NCI-H146 treated with DMSO at 0.1 percent for 48 hours (cell line): ENCODE data around the gene STARD3.

Experiments
- DNase-seq: peaks from one replicate; lab custom pipeline; 2025; ENCODE audit not compliant: unreplicated experiment; lab: John Stamatoyannopoulos, UW

The STARD3 gene

DNA sequence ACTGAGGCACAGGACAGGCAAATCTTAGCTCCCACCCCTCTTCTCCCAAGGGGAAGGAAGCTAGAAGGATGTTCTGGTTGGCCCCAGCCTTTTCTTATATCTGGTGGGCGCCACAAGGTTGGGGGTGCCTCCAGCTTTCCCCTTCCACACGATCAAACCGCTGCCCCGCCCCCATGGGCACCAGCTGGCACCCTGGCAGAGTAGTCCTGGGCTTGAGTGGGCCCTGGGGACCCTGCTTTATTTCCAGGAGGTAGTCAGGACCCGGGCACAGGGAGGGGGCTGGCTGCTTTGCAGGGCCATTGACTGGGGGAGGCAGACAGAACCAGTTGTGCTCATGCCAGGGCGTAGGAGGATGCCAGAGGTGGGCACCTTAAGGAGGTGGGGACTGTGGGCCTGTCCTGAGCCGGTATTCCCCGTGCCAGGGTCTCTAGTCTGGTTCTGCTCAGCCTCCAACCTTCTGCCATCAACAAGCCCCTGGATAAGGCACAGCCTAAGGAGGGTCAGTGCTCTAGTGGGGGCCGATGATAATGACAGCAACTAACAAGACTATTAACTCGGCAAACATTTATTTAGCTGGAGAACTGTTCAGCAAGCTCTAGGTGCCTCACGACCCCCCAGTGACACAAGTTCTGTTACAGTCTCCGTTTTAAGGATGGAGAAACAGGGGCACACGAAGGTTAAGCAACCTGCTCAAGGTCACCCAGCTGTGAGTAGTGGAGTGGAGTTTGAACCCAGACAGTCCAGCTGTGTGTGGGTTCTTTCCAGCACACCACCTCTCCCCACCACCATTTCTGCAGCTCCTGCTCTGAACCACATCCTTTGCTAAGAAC lies 17.8 kb upstream of the STARD3 start:
- DNase-seq = peak; percentile 19

GRCh38 chr17:39619786-39620101 lies 17.2 kb upstream of the STARD3 start:
- no peak for DNase-seq

DNA sequence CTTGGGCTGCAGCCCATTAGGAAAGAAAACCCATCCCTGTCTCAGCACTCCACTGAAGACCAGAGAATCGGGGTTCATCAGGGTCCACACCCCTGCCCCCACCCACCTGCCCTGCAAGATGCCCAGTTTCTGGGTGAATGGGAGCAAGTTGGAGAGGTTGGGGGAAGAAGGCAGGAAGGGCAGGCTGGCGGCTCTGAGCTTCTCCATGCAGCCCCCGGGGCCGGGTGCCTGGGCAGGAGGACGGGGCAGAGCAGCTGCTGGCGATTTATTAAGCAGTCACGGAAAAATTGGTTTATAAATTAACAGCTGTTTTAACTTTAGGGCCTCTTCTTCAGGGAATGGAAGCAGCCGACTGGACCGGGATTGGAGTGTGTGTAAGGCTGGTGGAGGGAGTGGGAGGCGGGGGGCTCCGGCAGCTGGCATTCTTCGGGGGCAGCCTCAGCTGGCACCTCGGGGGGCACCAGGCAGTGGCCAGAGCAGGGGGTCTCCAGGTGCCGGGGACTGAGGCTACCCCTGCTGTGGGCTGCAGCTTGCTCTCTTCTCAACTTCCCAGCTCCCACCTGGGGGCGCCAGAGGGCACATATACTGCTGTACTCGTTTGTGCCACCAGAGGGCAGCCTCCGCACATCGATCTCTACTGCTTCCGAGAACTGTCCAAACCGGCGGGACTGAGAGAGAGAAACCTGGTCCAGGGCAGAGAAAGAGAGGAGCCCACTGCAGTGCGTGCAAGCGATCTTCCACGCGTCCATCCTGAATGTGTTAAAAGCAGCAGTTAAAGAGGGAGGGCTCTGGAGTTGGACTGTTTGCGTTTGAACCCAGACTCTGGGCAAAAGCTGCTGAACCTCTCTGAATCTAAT lies 15.2 kb upstream of the STARD3 start:
- DNase-seq = peak; percentile 76

DNA sequence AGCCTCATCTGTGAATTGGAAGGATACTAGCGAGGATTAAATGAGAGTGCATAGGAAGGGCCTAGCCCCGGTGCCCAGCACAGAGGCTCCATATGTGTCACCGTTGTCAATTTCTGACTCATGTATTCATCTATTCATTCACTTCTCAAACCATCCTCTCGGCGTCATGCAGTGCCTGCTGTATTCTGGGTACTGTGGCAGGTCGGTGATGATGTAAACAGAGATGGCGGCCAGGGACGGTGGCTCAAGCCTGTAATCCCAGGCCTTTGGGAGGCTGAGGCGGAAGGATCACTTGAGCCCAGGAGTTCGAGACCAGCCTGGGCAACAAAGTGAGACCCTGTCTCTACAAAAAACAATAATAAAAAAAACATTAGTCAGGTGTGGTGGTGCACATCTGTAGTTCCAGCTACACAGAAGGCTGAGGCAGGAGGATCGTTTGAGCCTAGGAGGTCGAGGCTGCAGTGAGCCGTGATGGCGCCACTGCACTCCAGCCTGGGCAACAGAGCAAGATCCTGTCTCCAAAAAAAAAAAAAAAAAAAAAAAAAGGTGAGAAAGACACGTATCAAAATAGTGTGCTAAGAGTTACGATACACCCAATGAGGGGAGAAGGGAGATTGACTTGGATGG lies 14.5 kb upstream of the STARD3 start:
- no peak for DNase-seq

GRCh38 chr17:39623356-39623950 lies 13.5 kb upstream of the STARD3 start:
- peak; percentile 64 for DNase-seq

DNA sequence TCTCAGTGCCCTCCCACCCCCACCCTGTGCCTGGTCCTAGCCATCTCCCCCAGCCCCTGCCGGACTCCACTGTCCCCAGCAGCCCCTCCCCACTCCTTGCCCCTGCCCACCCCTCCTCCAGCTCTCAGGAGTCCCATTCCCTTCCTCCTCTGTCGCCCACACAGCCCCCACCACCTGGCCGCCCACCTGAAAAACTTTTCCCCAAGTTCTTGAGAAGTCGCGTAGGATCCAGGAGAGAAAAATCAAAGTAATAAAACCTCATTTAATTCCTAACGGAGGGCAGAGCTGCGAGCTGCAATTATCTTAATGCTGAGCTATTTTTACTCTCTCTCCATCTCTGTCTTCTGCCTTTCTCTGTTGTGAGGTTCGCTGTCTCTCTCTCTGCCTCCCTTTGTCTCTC lies 12.6 kb upstream of the STARD3 start:
- no peak for DNase-seq

GRCh38 chr17:39625198-39625785 lies 11.7 kb upstream of the STARD3 start:
- no peak for DNase-seq

DNA sequence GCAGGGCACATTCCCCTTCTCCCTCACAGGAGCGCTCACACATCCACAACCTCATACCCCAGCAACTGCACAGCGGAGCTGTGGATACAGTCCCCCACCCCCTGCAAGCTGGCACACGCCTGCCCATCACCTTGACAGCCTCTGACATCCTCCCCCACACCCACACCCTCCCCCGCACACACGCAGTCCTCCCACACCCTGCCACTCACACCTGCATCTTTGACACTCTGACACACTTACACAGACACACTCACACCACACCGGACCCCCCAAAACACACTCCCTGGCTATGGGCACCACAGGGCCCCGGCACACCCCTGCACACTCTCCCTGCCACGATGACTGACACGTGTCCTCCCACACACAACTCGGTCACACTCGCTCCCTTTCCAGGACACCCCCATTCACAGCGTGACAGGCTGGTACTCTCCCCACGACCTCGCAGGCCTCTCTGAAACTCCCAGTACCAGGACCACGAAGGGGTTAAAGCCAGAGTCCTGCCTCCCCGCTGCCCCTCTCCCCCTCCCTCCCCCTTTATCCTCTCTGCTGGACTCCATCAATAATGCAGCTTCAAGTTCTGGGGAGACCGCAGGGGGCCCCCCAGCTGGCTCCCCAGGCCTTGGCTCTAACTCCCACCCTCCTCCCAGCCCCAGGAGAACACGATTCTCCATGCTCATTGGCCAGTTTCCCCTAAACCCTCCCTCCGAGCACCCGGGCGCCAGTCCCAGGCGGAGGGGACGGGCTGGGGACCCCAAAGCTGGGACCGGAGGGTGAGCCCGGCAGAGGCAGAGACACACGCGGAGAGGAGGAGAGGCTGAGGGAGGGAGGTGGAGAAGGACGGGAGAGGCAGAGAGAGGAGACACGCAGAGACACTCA lies 10.5 kb upstream of the STARD3 start, which contains the start of gene PPP1R1B:
TSS of gene PPP1R1B (plus strand) at position 782 of the 876 bp plus-strand sequence. CDS start 441 bp downstream, outside the sequence.
- no peak for DNase-seq

GRCh38 chr17:39627047-39627711 lies 9.8 kb upstream of the STARD3 start:
- DNase-seq = no peak

- DNase-seq = peak; percentile 23
Measured at GRCh38 chr17:39627712-39628516, 9.0 kb upstream of the STARD3 start.

- no peak for DNase-seq
Measured at GRCh38 chr17:39628655-39629493, 8.1 kb upstream of the STARD3 start.

DNA sequence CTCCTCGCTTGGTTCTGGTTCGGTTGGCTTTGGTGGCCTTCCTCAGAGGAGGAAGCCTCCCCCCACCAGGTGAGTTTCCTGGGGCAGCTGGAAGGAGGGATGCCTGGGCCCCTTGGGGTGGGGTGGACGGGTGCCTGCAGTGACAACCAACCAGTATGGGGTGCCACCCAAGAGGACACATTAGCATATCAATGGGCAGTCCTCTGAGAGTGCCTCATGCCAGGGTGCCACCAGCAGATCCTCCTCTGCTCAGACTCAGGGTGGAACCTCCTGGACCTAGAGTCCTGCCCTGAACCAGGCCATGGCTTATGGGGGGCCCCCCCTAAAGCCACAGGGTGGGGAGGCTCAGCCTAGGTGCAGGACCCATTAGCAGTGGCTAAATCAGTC lies 7.5 kb upstream of the STARD3 start:
- no peak for DNase-seq

DNA sequence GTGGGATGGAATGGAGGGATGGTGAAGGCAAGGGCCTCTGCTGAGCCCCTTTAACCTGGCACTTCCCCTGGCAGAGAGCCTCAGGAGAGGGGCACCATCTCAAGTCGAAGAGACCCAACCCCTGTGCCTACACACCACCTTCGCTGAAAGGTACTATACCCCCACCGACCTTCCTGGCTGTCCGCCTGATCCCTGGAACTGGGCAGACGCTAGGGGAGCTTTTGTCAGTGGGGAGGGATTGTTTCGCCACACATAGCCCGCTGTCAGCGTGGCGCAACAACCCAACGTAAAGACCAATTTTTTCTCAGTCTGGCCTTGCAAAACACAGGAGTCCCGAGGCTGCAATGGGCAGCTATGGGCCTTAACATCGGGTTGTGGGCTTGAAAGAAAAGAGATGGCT lies 7.0 kb upstream of the STARD3 start:
- no peak for DNase-seq

DNA sequence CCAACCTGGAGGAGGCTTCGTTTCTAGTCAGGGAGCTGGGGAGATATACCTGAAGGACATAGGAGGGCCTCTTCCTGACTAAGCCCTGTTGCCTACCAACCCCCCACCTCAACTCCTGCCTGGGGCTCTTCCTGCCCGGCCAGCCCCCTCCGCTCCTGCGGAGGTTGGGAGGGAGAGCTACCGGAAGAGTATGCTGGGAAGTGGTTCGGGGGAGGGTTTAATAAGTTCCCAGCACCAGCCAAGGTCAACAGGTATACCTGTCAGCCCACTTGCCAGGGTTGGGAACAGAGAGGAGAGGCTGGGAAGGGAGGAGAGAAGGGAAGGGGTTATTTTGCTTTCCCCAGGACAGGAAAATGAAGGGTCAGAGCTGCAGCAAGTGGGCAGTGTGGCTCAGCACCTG lies 5.5 kb upstream of the STARD3 start:
- DNase-seq = no peak

GRCh38 chr17:39632153-39632941 lies 4.6 kb upstream of the STARD3 start:
- no peak for DNase-seq

- no peak for DNase-seq
Measured at GRCh38 chr17:39633570-39634183, 3.3 kb upstream of the STARD3 start.
